DND-41 (cell line): ENCODE data around the gene RICTOR.

Experiments used
- EZH2 ChIP-seq: IDR thresholded peaks from 3 replicates; pipeline ENCODE4 v1.6.1; 2012; ENCODE audit warnings: borderline replicate concordance, low read depth, mild to moderate bottlenecking, moderate library complexity, low read length, inconsistent platforms; ENCODE audit not compliant: severe bottlenecking
- TF ChIP-seq, protein P1 (sequence below): IDR thresholded peaks from 2 replicates; pipeline ENCODE4 v1.5.1; 2012; ENCODE audit warnings: borderline replicate concordance, low read length, moderate library complexity, mild to moderate bottlenecking; ENCODE audit not compliant: poor library complexity, severe bottlenecking; ENCODE audit errors: extremely low read depth

DNA sequence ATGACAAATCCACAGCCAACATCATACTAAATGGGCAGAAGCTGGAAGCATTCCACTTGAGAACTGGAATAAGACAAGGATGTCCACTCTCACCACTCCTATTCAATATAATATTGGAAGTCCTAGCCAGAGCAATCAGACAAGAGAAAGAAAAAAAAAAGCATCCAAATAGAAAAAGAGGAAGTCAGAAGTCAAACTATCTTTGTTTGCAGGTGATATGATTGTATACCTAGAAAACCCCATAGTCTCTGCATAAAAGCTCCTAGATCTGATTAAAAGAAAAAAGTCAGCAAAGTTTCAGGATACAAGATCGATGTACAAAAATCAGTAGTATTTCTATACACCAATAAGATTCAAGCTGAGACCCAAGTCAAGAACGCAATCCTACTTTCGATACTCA is 162.3 kb downstream of the RICTOR start:
- TF ChIP-seq, protein P1, sequence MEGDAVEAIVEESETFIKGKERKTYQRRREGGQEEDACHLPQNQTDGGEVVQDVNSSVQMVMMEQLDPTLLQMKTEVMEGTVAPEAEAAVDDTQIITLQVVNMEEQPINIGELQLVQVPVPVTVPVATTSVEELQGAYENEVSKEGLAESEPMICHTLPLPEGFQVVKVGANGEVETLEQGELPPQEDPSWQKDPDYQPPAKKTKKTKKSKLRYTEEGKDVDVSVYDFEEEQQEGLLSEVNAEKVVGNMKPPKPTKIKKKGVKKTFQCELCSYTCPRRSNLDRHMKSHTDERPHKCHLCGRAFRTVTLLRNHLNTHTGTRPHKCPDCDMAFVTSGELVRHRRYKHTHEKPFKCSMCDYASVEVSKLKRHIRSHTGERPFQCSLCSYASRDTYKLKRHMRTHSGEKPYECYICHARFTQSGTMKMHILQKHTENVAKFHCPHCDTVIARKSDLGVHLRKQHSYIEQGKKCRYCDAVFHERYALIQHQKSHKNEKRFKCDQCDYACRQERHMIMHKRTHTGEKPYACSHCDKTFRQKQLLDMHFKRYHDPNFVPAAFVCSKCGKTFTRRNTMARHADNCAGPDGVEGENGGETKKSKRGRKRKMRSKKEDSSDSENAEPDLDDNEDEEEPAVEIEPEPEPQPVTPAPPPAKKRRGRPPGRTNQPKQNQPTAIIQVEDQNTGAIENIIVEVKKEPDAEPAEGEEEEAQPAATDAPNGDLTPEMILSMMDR: no peak
- no peak for TF ChIP-seq EZH2
